Measurements from ENCODE around the gene SLC16A4. TPM values are rescaled to one million over a fixed set of nuclear protein-coding genes. Genes with fewer than 3 reads are reported as not detected.

SLC16A4 gene
- total RNA-seq, 2 donors from 2014 or later = 1.7 to 9.0 TPM

DNA sequence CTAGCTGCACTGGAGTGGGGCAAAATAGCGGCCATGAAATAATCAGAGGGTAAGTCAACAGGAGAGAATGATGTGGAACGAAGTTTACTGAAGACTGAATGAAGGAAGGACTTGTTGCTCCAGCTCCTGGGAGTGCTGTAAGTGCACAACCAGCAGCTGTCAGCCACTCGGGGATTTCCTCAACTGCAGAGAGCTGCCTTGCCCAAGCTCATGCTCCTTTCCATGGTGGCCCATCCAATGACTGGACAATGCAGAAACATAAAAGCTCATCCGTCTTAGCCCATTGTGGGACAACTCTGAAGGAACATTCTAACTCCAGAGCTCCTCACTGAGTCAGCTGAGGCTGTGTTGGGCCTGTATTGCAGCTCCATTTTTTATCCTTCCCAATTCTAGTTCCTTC, 72.8 kb downstream of the SLC16A4 start:
- no peak overlapping the region for H3K27ac ChIP-seq
- no peaks in the 10 kb centered on the region for H3K27me3 ChIP-seq (replicated peaks; ENCODE audit: insufficient read depth)
- intact Hi-C loops (cut with DNase I) = loop anchor here (10.0 kb wide), 1 partner anchor 147 kb away; no protein-coding TSS in a partner anchor
- H3K36me3 ChIP-seq = no peaks in the 10 kb centered on the region
- TF ChIP-seq POLR2AphosphoS5 (IDR thresholded peaks at IDR 0.05) (no peak), POLR2A (IDR thresholded peaks at IDR 0.05) (no peak)
- TF ChIP-seq, protein P1, sequence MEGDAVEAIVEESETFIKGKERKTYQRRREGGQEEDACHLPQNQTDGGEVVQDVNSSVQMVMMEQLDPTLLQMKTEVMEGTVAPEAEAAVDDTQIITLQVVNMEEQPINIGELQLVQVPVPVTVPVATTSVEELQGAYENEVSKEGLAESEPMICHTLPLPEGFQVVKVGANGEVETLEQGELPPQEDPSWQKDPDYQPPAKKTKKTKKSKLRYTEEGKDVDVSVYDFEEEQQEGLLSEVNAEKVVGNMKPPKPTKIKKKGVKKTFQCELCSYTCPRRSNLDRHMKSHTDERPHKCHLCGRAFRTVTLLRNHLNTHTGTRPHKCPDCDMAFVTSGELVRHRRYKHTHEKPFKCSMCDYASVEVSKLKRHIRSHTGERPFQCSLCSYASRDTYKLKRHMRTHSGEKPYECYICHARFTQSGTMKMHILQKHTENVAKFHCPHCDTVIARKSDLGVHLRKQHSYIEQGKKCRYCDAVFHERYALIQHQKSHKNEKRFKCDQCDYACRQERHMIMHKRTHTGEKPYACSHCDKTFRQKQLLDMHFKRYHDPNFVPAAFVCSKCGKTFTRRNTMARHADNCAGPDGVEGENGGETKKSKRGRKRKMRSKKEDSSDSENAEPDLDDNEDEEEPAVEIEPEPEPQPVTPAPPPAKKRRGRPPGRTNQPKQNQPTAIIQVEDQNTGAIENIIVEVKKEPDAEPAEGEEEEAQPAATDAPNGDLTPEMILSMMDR (IDR thresholded peaks at IDR 0.05) = no peak
- no peak for DNase-seq (ENCODE audit: low spot score)
- no peaks in the 10 kb centered on the region for H3K4me1 ChIP-seq (replicated peaks)
- no peak overlapping the region for H3K4me3 ChIP-seq
- H3K9me3 ChIP-seq = no peaks in the 10 kb centered on the region
- 85% methylated on average over 4 of the region's 4 CpGs for WGBS

DNA sequence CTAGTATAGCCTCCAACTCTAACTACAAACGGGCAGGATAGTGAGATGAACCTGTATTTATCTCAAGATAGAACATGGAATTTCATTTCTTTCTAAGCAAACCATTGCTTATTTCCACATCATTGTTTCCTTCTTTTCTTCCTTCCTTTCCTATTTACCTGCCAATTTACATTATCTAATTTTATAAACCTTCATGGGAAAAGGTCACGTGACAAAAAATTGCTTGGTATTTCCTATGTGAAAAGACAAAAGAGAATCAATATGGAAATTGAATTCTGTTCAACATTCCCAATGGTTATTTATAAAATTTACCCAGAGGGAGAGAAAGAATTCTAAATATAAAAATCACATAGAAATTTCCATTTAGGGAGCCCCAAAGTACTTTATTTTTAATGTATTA, 74.1 kb downstream of the SLC16A4 start:
- H3K4me3 ChIP-seq = no peak overlapping the region
- no peaks in the 10 kb centered on the region for H3K9me3 ChIP-seq
- 84% methylated on average over 2 of the region's 2 CpGs for WGBS
- intact Hi-C loops (cut with DNase I) = loop anchor here (10.0 kb wide), 1 partner anchor 148 kb away; no protein-coding TSS in a partner anchor
- no peaks in the 10 kb centered on the region for H3K27me3 ChIP-seq (replicated peaks; ENCODE audit: insufficient read depth)
- TF ChIP-seq, protein P1 (IDR thresholded peaks at IDR 0.05) = no peak
- TF ChIP-seq POLR2A (IDR thresholded peaks at IDR 0.05) (no peak), POLR2AphosphoS5 (IDR thresholded peaks at IDR 0.05) (no peak)
- DNase-seq (ENCODE audit: low spot score) = no peak
- no peak overlapping the region for H3K27ac ChIP-seq
- H3K4me1 ChIP-seq (replicated peaks) = no peaks in the 10 kb centered on the region
- no peaks in the 10 kb centered on the region for H3K36me3 ChIP-seq

Other genes with a start within 250 kb of the SLC16A4 start
- gene SLC6A17, start 240.5 kb downstream of the SLC16A4 start, total RNA-seq = 1 to 10 TPM in 1 of 2 donors, under 1 TPM in 1; 0.41 to 2.2 TPM
- gene KCNC4, start 180.7 kb downstream of the SLC16A4 start, total RNA-seq = 10 to 100 TPM in 1 of 2 donors, 1 to 10 TPM in 1; 4.7 to 23.9 TPM
- gene RBM15, start 51.6 kb downstream of the SLC16A4 start, total RNA-seq = 10 to 100 TPM; 18.7 to 42.6 TPM
- gene LAMTOR5, start 16.7 kb upstream of the SLC16A4 start, total RNA-seq = 100 to 1,000 TPM in 1 of 2 donors, 10 to 100 TPM in 1; 86.6 to 132 TPM
- 10 to 100 TPM; 10.7 to 75.3 TPM for gene PROK1, start 60.1 kb upstream of the SLC16A4 start, total RNA-seq
- not detected for gene KCNA10, start 128.1 kb upstream of the SLC16A4 start, total RNA-seq
- gene KCNA2, start 215.3 kb upstream of the SLC16A4 start, total RNA-seq = 1 to 10 TPM in 1 of 2 donors, under 1 TPM in 1; 0.64 to 6.2 TPM

Measured in prostate gland (tissue), 2 donors.